Stimulated activated naive CD8-positive, alpha-beta T cell treated with anti-CD3 and anti-CD28 coated beads, Interleukin-15, Interleukin-2, amounts not matched to agents 100 U/mL and 50 U/mL, for 24 hours (primary cell): Measurements from ENCODE around the gene FAM3A.
A peak's percentile ranks its signal among the peaks of the same experiment; 100 is the strongest.

Experiments
- ATAC-seq: fragments of 150-1000 bp; cut with Tn5 transposase; one replicate; pipeline ENCODE4 v1.10.0; 2021
- DNase-seq: peaks from one replicate; pipeline ENCODE4 v3.0.0; 2021

Gene FAM3A

DNA sequence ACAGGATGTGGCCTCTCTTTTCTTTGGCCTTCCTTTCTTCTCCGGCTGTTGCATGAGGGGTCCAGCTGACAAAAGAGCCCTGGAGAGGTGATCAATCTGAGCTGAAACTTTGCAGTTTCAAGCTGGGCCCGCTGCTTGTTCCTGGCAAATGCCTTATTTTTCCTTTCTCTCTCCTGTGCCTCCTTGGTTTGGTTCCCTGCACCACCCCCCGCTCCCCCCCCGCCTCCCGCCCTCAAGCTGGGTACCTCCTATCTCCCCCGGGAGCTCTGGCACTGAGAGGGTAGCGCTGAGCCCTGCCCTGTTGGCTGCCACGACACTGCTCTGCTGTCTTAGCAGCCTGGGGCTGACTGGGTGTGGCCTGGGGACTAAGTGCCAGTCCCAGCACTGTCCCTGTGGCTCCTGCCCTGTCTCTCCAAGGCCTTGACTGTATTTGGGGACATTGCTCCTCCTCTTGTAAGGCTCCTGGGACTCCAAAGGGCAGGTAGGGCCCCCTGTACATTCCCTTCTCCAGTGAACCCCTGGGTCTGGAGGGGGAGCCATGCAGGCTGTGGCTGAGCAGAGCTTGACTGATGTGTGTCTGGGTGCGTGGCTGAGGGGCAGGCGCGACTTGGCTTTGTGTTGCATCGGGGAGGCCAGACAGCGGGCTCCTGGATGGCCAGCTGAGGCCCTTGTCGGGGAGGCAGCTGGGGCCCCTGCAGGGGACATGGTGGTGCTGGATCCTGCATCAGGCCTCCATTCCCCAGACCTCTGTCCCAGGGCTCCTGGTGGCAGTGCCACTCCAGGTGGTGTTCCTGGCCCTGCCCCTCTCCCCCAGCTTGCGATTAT, 56.9 kb downstream of the FAM3A start:
- ATAC-seq (peak; percentile 48), DNase-seq (no peak)

DNA sequence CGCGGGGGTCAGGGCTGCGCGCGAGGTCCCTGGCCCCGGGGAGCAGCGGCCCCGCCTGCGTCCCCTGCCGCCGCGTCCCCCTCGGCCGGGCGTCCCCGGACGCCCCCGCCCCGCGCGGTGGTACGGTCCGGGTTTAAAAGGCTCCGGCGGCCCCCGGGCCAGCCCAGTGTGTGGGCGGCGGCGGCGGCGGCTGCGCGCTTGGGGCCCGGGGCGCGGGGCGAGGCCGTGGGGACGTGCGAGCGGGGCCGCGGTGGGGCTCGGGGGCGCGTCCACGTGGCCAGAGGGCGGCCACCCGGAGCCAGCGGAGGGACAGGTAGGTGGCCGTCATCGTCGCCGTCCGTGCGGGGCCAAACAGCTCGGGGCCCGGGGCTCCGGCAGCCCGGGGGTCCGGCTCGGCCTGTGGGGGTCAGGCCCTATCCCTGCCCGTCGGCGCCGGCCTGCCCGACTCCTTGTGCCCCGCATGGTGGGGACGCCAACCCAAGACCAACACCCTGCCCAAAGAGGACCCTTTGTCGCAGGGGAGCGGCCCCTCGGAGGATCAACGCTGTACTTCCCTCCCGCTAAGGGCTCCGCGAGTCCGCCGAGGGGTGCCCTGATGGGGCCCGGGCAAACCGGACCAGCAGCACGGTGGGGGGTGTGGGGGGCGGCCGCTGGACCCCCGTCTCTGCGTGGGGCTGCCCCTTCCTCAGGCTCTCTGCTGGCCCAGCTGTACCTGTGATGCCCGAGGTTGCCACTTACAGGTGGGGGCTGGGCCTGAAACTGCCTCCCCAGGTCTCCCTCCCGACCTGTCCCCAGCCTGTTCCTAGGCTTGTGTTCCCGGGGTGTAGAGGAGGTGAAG, 57.7 kb downstream of the FAM3A start, which contains the start of gene PLXNA3:
Gene PLXNA3 (plus strand): TSS at position 166 of the 838 bp plus-strand sequence. CDS start 1,903 bp downstream, outside the sequence.
- DNase-seq (peak; percentile 74), ATAC-seq (peak; percentile 66)

DNA sequence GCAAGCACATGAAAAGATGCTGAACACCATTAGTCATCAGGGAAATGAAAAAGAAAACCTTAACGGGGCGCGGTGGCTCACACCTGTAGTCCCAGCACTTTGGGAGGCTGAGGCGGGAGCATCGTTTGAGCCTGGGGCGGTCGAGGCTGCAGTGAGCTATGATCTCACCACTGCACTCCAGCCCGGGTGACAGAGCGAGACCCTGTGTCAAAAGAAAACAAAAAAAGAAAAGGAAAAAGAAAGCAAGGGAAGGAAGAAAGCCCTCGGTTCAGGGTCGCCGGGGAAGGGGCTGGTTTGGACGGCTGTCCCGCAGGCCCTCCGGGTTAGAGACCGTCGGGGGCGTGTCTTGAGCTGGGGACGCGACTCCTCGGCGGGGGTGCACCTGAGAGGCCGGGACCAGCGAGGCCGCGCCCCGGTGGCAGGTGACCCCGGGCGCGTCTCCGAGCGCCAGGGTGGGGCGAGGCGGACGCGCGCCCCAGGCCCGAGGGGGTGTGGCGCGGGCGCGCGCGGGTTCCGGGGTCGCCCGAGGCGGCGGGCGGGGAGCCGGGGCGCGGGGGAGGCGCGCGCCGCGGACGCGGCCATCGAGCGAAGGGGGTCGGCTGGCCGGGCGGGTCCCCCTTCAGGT, 58.4 kb downstream of the FAM3A start:
- DNase-seq, result peak; percentile 57

More for the DNA sequence above, 58.4 kb downstream of the FAM3A start:
- ATAC-seq, result peak; percentile 56
